Endothelial cell of umbilical vein (primary cell): Measurements from ENCODE around the gene DACT1. TPM values are rescaled to one million over a fixed set of nuclear protein-coding genes. Genes with fewer than 3 reads are reported as not detected.

Experiments
- BruUV-seq: library from RNA; stranded (reverse); fragments of 400-500 nt; replicated peaks from 2 replicates; lab custom pipeline; 2021; lab: Mats Ljungman, UMichigan
- CTCF ChIA-PET: fragments of 300-600, 350-600 bp; sonication (Branson Sonifier 250); formaldehyde crosslinking; loops from one replicate; lab custom pipeline; 2021; ENCODE audit warnings: antibody characterized with exemption, inconsistent platforms; lab: Charles Lee
- POLR2A ChIA-PET: fragments of 300-600, 350-600 bp; sonication (Branson Sonifier 250); formaldehyde crosslinking; loops from one replicate; lab custom pipeline; 2021; ENCODE audit warnings: antibody characterized with exemption, inconsistent platforms; lab: Charles Lee
- DNase-seq: peaks from one replicate; pipeline ENCODE4 v3.0.0-alpha.2; 2011; ENCODE audit warnings: low read depth, low spot score
- FAIRE-seq: peaks from 2 replicates; lab custom pipeline; 2011; peaks lifted over from hg19 to GRCh38; lab: Jason Lieb, UNC
- H2AFZ ChIP-seq: 2 replicates; pipeline ENCODE4 v1.6.0; 2012; ENCODE audit warnings: low read depth, low read length, control low read depth, inconsistent platforms
- H3K27ac ChIP-seq: 2 replicates; pipeline ENCODE4 v1.5.1; 2011; ENCODE audit warnings: low read depth, mild to moderate bottlenecking, control low read depth, low read length, moderate library complexity; ENCODE audit not compliant: insufficient read depth
- H3K27me3 ChIP-seq, 2 experiments: 2 replicates each; pipeline versions ENCODE4 v1.6.0 to v1.6.1; 2011; ENCODE audit warnings: low read length in 2 of 2, mixed read lengths in 1 of 2; ENCODE audit not compliant: control insufficient read depth in 2 of 2, insufficient read depth in 2 of 2
- H3K36me3 ChIP-seq, 2 experiments: 2 replicates in 1 of 2; 3 replicates in 1 of 2; pipeline ENCODE4 v1.5.1; 2011; ENCODE audit warnings: low read length in 2 of 2, mild to moderate bottlenecking in 1 of 2, moderate library complexity in 1 of 2; ENCODE audit not compliant: control insufficient read depth in 2 of 2, insufficient read depth in 2 of 2; ENCODE audit errors: extremely low read depth in 1 of 2
- H3K4me1 ChIP-seq: 3 replicates; pipeline ENCODE4 v1.5.1; 2011; ENCODE audit warnings: mild to moderate bottlenecking, low read length; ENCODE audit not compliant: control insufficient read depth, insufficient read depth; ENCODE audit errors: extremely low read depth
- H3K4me2 ChIP-seq: 2 replicates; pipeline ENCODE4 v1.6.1; 2011; ENCODE audit warnings: low read length, control low read depth, mixed read lengths; ENCODE audit not compliant: insufficient read depth
- H3K4me3 ChIP-seq, 3 experiments: fragments of 200-600 bp in 1 of 3; sonication (generic), shearing (Covaris generic) in 1 of 3; replicated peaks in 1 of 3; 2 replicates each; pipeline ENCODE4 v1.5.1; 2011 to 2016; ENCODE audit warnings: control low read depth in 3 of 3, low read length in 3 of 3, mild to moderate bottlenecking in 2 of 3, inconsistent platforms in 1 of 3, low read depth in 1 of 3, moderate library complexity in 1 of 3; ENCODE audit not compliant: insufficient read depth in 1 of 3
- H3K79me2 ChIP-seq: 2 replicates; pipeline ENCODE4 v1.6.0; 2012; ENCODE audit warnings: low read length, inconsistent platforms; ENCODE audit not compliant: control insufficient read depth, insufficient read depth
- H3K9ac ChIP-seq: replicated peaks from 2 replicates; pipeline ENCODE3; 2011; ENCODE audit warnings: low read length, control low read depth; ENCODE audit not compliant: insufficient read depth; ENCODE audit errors: extremely low read depth
- H3K9me1 ChIP-seq: replicated peaks from 3 replicates; pipeline ENCODE4 v1.6.0; 2011; ENCODE audit warnings: mild to moderate bottlenecking, low read length; ENCODE audit not compliant: control insufficient read depth, insufficient read depth; ENCODE audit errors: extremely low read depth
- H3K9me3 ChIP-seq: replicated peaks from 2 replicates; pipeline ENCODE4 v1.5.1; 2012; ENCODE audit warnings: low read length, inconsistent platforms; ENCODE audit not compliant: control insufficient read depth, insufficient read depth
- H4K20me1 ChIP-seq: replicated peaks from 2 replicates; pipeline ENCODE3; 2011; ENCODE audit warnings: mild to moderate bottlenecking, low read length; ENCODE audit not compliant: control insufficient read depth, insufficient read depth; ENCODE audit errors: extremely low read depth
- CTCF ChIP-seq, 2 donors: IDR thresholded peaks; 1 replicate in 1 of 2; 2 replicates in 1 of 2; pipeline ENCODE4 v1.5.1; 2011; ENCODE audit warnings: low read length in 2 of 2, mild to moderate bottlenecking in 2 of 2, moderate library complexity in 2 of 2, control low read depth in 1 of 2, inconsistent platforms in 1 of 2, low read depth in 1 of 2; ENCODE audit not compliant: insufficient read depth in 1 of 2; ENCODE audit errors: extremely low read depth in 1 of 2
- EZH2 ChIP-seq: IDR thresholded peaks from 2 replicates; pipeline ENCODE4 v1.6.1; 2012; ENCODE audit warnings: borderline replicate concordance, low read depth, mild to moderate bottlenecking, moderate library complexity, low read length, inconsistent platforms; ENCODE audit not compliant: severe bottlenecking
- FOS ChIP-seq: IDR thresholded peaks from 2 replicates; pipeline ENCODE4 v1.6.1; 2011; ENCODE audit warnings: mild to moderate bottlenecking, low read length, moderate library complexity, borderline replicate concordance; ENCODE audit not compliant: insufficient read depth
- GATA2 ChIP-seq: IDR thresholded peaks from 2 replicates; pipeline ENCODE4 v1.7.0; 2011; ENCODE audit warnings: low read depth, mild to moderate bottlenecking, moderate library complexity, mixed read lengths, low read length; ENCODE audit not compliant: insufficient read length, insufficient read depth
- JUN ChIP-seq: IDR thresholded peaks from 2 replicates; pipeline ENCODE4 v1.6.1; 2011; ENCODE audit warnings: borderline replicate concordance, low read depth; ENCODE audit not compliant: insufficient read length, insufficient read depth
- MAX ChIP-seq: IDR thresholded peaks from 2 replicates; pipeline ENCODE4 v1.6.1; 2011; ENCODE audit not compliant: insufficient read depth, insufficient read length
- MYC ChIP-seq: IDR thresholded peaks from one replicate; pipeline ENCODE4 v1.6.1; 2011; ENCODE audit warnings: mild to moderate bottlenecking, low read depth, low read length
- POLR2A ChIP-seq: IDR thresholded peaks from 2 replicates; pipeline ENCODE4 v1.6.1; 2012; ENCODE audit warnings: low read depth, mild to moderate bottlenecking, control low read depth, low read length
- POLR2AphosphoS5 ChIP-seq: IDR thresholded peaks from 2 replicates; pipeline ENCODE4 v1.6.1; 2012; ENCODE audit warnings: low read depth, mild to moderate bottlenecking, control low read depth, low read length, moderate library complexity; ENCODE audit not compliant: insufficient read depth
- dilution Hi-C: fragments of 300-500 bp; cut with MboI; formaldehyde crosslinking; loops from one replicate; pipeline ENCODE4 v1.15.0; 2019; ENCODE audit warnings: low sequenced_read_pairs; ENCODE audit not compliant: extremely low pct_ligation_motif_present
- intact Hi-C: fragments of 100-400 bp; cut with micrococcal nuclease; formaldehyde crosslinking; loops from one replicate; pipeline ENCODE4 v1.10.0; 2022
- polyA plus RNA-seq, 4 experiments: library from polyadenylated mRNA; depleted of rRNA in 3 of 4; stranded (reverse) in 3 of 4; unstranded in 1 of 4; fragments of >200 nt; gene quantifications; 2 replicates each; pipeline versions ENCODE4 v1.2.1 to v1.2.3, GENCODE V29; 2011 to 2012; ENCODE audit warnings: missing spikeins in 1 of 4
- total RNA-seq: library from RNA; stranded (reverse); gene quantifications from 2 replicates; pipeline ENCODE4 v1.2.3, GENCODE V29; 2021

DACT1 gene
- total and polyA plus RNA-seq, 2 donors (not counting 3 experiments of a cell fraction or from before 2014, with no cell fraction given) = 0.21 to 0.27 TPM

GRCh38 chr14:58693048-58693447, 55.3 kb downstream of the DACT1 start:
- Histone ChIP-seq H3K4me3 (no peak overlapping the region), H2AFZ (no peak overlapping the region), H3K36me3 (no peaks in the 10 kb centered on the region), H3K9ac (no peak overlapping the region), H3K4me1 (no peaks in the 10 kb centered on the region), H3K27ac (no peak overlapping the region), H4K20me1 (no peaks in the 10 kb centered on the region), H3K9me3 (no peaks in the 10 kb centered on the region), H3K4me2 (no peak overlapping the region), H3K9me1 (no peaks in the 10 kb centered on the region), H3K79me2 (no peaks in the 10 kb centered on the region), H3K27me3 (no peaks in the 10 kb centered on the region)
- BruUV-seq = no TSS peak
- no peak for TF ChIP-seq POLR2A
- TF ChIP-seq EZH2 = no peak
- TF ChIP-seq FOS = no peak
- FAIRE-seq (no peak), DNase-seq (no peak)
- ChIA-PET CTCF (no interaction called here), POLR2A (no interaction called here)
- dilution Hi-C loops (no loop called here), intact Hi-C loops (no loop called here)

DNA sequence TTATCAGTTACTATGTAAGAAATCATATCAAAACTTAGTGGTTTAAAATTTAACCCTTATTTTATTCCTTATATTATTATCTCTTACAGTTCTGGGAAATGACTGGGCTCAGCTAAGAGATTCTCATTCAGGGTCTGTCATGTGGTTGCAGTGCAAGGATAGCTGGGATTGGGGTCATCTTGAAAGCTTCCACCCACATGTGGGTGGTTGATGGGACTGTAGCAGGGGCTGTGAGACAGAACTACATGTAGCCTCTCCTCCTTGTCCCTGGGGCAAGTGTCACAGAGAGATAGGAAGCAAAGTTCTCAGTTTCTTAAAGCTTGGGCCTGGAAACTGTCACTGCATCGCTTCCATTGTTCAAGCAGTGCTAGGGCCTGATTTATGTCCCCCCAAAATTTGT, 57.8 kb downstream of the DACT1 start:
- no TSS peak for BruUV-seq
- Histone ChIP-seq H3K4me3 (no peak overlapping the region), H3K9me1 (no peaks in the 10 kb centered on the region), H3K4me2 (no peak overlapping the region), H3K27me3 (no peaks in the 10 kb centered on the region), H2AFZ (no peak overlapping the region), H3K36me3 (no peaks in the 10 kb centered on the region), H3K27ac (no peak overlapping the region), H4K20me1 (no peaks in the 10 kb centered on the region), H3K79me2 (no peaks in the 10 kb centered on the region), H3K4me1 (no peaks in the 10 kb centered on the region), H3K9ac (no peak overlapping the region), H3K9me3 (no peaks in the 10 kb centered on the region)
- ChIA-PET CTCF (no interaction called here), POLR2A (no interaction called here)
- dilution Hi-C loops (no loop called here), intact Hi-C loops (no loop called here)
- FAIRE-seq = no peak
- no peak for TF ChIP-seq POLR2A
- TF ChIP-seq JUN = no peak
- no peak for TF ChIP-seq POLR2AphosphoS5
- TF ChIP-seq CTCF (IDR thresholded peaks at IDR 0.05; ENCODE audit: extremely low read depth in 1 of 2, insufficient read depth in 1 of 2, low read depth in 1 of 2, low read length in 2 of 2) = no peak
- TF ChIP-seq GATA2 = no peak
- no peak for TF ChIP-seq MYC
- no peak for TF ChIP-seq MAX
- no peak for TF ChIP-seq EZH2
- no peak for TF ChIP-seq FOS
- no peak for DNase-seq
